Testis (tissue), 3 donors: ENCODE measurements around the gene THSD4. TPM values are rescaled to one million over a fixed set of nuclear protein-coding genes. Genes with fewer than 3 reads are reported as not detected.

Experiments
- DNase-seq: peaks from one replicate; pipeline ENCODE4 v3.0.0-alpha.2; 2019
- H3K27ac ChIP-seq, 2 donors: fragments of 200-600 bp; sonication (generic); one replicate each; pipeline ENCODE4 v1.5.1; 2019
- H3K27me3 ChIP-seq: fragments of 200-600 bp; sonication (generic); one replicate; pipeline ENCODE4 v1.5.1; 2019
- H3K36me3 ChIP-seq: fragments of 200-600 bp; sonication (generic); one replicate; pipeline ENCODE4 v1.5.1; 2017; ENCODE audit warnings: low read depth; ENCODE audit errors: missing control alignments
- H3K4me1 ChIP-seq: fragments of 200-600 bp; sonication (generic); one replicate; pipeline ENCODE4 v1.5.1; 2019
- H3K4me3 ChIP-seq, 2 donors: fragments of 200-600 bp; sonication (generic); one replicate each; pipeline ENCODE4 v1.5.1; 2017 to 2019
- H3K9me3 ChIP-seq: fragments of 200-600 bp; sonication (generic); one replicate; pipeline ENCODE4 v1.5.1; 2017
- CTCF ChIP-seq, 3 experiments: fragments of 450-650 bp in 2 of 3; fragments of 200-600 bp in 1 of 3; sonication (generic) in 1 of 3; IDR thresholded peaks; one replicate each; pipeline ENCODE4 v1.5.1; 2016 to 2019; ENCODE audit warnings: antibody characterized with exemption in 3 of 3, mild to moderate bottlenecking in 2 of 3, moderate library complexity in 1 of 3
- POLR2A ChIP-seq: fragments of 450-650 bp; IDR thresholded peaks from one replicate; pipeline ENCODE4 v1.6.1; 2017; ENCODE audit warnings: antibody characterized with exemption, mild to moderate bottlenecking, moderate library complexity
- WGBS, 2 donors: methylation state at CpG; one replicate each; pipeline ENCODE4 v1.1.5; 2018; 5-methylcytosine and 5-hydroxymethylcytosine counted together
- intact Hi-C: fragments of 100-400 bp; cut with DNase I; formaldehyde crosslinking; loops from one replicate; pipeline ENCODE4 v1.15.1; 2023; ENCODE audit warnings: low total_unique reads
- polyA plus RNA-seq: library from polyadenylated mRNA; stranded (reverse); fragments of 350-450 nt; fragmentation: Illumina TruSeq; extraction: RNeasy Lipid Tissue Mini Kit (QIAGEN cat#74804); gene quantifications from one replicate; pipeline ENCODE4 v1.2.3, GENCODE V29; 2014; ENCODE audit warnings: low read depth, low replicate concordance; ENCODE audit not compliant: insufficient read depth
- total RNA-seq, 2 donors: library from RNA; depleted of rRNA; stranded (reverse); fragments of >200 nt; gene quantifications; one replicate each; pipeline ENCODE4 v1.2.3, GENCODE V29; 2016

The THSD4 gene
- total and polyA plus RNA-seq, 3 donors from 2014 or later: 14.3 to 21.5 (median 18.2) TPM

- 89 to 93% methylated on average over 4 of the region's 4 CpGs for WGBS, 2 donors
- H3K36me3 ChIP-seq: no peaks in the 10 kb centered on the region
- no peaks in the 10 kb centered on the region for H3K27me3 ChIP-seq
- H3K9me3 ChIP-seq: no peaks in the 10 kb centered on the region
- H3K27ac ChIP-seq: no peak overlapping the region
- H3K4me3 ChIP-seq: no peak overlapping the region
- intact Hi-C loops: no loop called here
- no peak for TF ChIP-seq CTCF (IDR thresholded peaks at IDR 0.05)
- TF ChIP-seq POLR2A: no peak
- no peak for DNase-seq
- no peaks in the 10 kb centered on the region for H3K4me1 ChIP-seq
Observed at GRCh38 chr15:71484080-71484479, 368.8 kb downstream of the THSD4 start.

GRCh38 chr15:71485094-71485693 lies 369.9 kb downstream of the THSD4 start:
- TF ChIP-seq POLR2A (no peak), CTCF (IDR thresholded peaks at IDR 0.05) (peak in 1 of 3 experiments; percentile 20)
- no peak for DNase-seq
- intact Hi-C loops: no loop called here
- no peak overlapping the region for H3K4me3 ChIP-seq
- H3K36me3 ChIP-seq: no peaks in the 10 kb centered on the region
- no peak overlapping the region for H3K27ac ChIP-seq
- H3K4me1 ChIP-seq: no peaks in the 10 kb centered on the region
- H3K27me3 ChIP-seq: no peaks in the 10 kb centered on the region
- 95 to 100% methylated on average over 2 of the region's 2 CpGs for WGBS, 2 donors
- H3K9me3 ChIP-seq: no peaks in the 10 kb centered on the region

- H3K27me3 ChIP-seq: no peaks in the 10 kb centered on the region
- WGBS, 2 donors: 89 to 94% methylated on average over 3 of the region's 3 CpGs
- TF ChIP-seq POLR2A: no peak
- no peaks in the 10 kb centered on the region for H3K9me3 ChIP-seq
- no peak overlapping the region for H3K27ac ChIP-seq
- H3K4me3 ChIP-seq: no peak overlapping the region
- H3K36me3 ChIP-seq: no peaks in the 10 kb centered on the region
- H3K4me1 ChIP-seq: no peaks in the 10 kb centered on the region
- no peak for DNase-seq
- intact Hi-C loops: no loop called here
Observed at GRCh38 chr15:71489570-71489969, 374.3 kb downstream of the THSD4 start.

GRCh38 chr15:71493526-71493925 lies 378.3 kb downstream of the THSD4 start:
- no peaks in the 10 kb centered on the region for H3K27me3 ChIP-seq
- no peak overlapping the region for H3K4me3 ChIP-seq
- no peak for DNase-seq
- WGBS, 2 donors: 85 to 87% methylated on average over 5 of the region's 5 CpGs
- H3K27ac ChIP-seq: no peak overlapping the region
- H3K4me1 ChIP-seq: no peaks in the 10 kb centered on the region
- H3K9me3 ChIP-seq: no peaks in the 10 kb centered on the region
- no peaks in the 10 kb centered on the region for H3K36me3 ChIP-seq
- intact Hi-C loops: no loop called here
- TF ChIP-seq POLR2A: no peak
- TF ChIP-seq CTCF (IDR thresholded peaks at IDR 0.05): no peak

- H3K27me3 ChIP-seq: no peaks in the 10 kb centered on the region
- DNase-seq: no peak
- H3K27ac ChIP-seq: no peak overlapping the region
- H3K9me3 ChIP-seq: no peaks in the 10 kb centered on the region
- intact Hi-C loops: no loop called here
- no peak overlapping the region for H3K4me3 ChIP-seq
- no peaks in the 10 kb centered on the region for H3K36me3 ChIP-seq
- H3K4me1 ChIP-seq: no peaks in the 10 kb centered on the region
- WGBS, 2 donors: 71 to 75% methylated on average over 9 of the region's 9 CpGs
- TF ChIP-seq CTCF (IDR thresholded peaks at IDR 0.05): no peak
- no peak for TF ChIP-seq POLR2A
Observed at GRCh38 chr15:71494563-71495397, 379.5 kb downstream of the THSD4 start.
